Activated T-helper 1 cell treated with Interleukin-2 at 50 U/mL for 16 hours (primary cell): Measurements from ENCODE around the gene HSPB9.

Experiments used
- DNase-seq: peaks from one replicate; pipeline ENCODE4 v3.0.0-alpha.2; 2020; ENCODE audit warnings: low read depth

HSPB9 gene

GRCh38 chr17:42101513-42102292 lies 20.9 kb upstream of the HSPB9 start:
- DNase-seq, result peak; percentile 32

- no peak for DNase-seq
Observed at GRCh38 chr17:42103221-42103954, 19.2 kb upstream of the HSPB9 start.

GRCh38 chr17:42104264-42104663 lies 18.3 kb upstream of the HSPB9 start:
- no peak for DNase-seq

- DNase-seq, result no peak
Observed at GRCh38 chr17:42106009-42106408, 16.6 kb upstream of the HSPB9 start.

GRCh38 chr17:42107124-42107523 lies 15.5 kb upstream of the HSPB9 start:
- DNase-seq, result no peak

- DNase-seq, result peak; percentile 92
Observed at GRCh38 chr17:42107597-42108576, 14.7 kb upstream of the HSPB9 start.

- no peak for DNase-seq
Observed at GRCh38 chr17:42109086-42109485, 13.5 kb upstream of the HSPB9 start.

- no peak for DNase-seq
Observed at GRCh38 chr17:42110301-42111264, 12.0 kb upstream of the HSPB9 start.

- DNase-seq, result no peak
Observed at GRCh38 chr17:42111265-42111636, 11.4 kb upstream of the HSPB9 start.

GRCh38 chr17:42111871-42112551 lies 10.6 kb upstream of the HSPB9 start:
- DNase-seq, result no peak

- peak; percentile 63 for DNase-seq
Observed at GRCh38 chr17:42112552-42113176, 9.9 kb upstream of the HSPB9 start, which contains the start of gene DHX58. DHX58 (minus strand) TSS chr17:42112714; CDS start chr17:42111892, 822 bp downstream.

GRCh38 chr17:42113293-42114069 lies 9.1 kb upstream of the HSPB9 start:
- DNase-seq, result no peak

GRCh38 chr17:42114118-42114517 lies 8.5 kb upstream of the HSPB9 start:
- DNase-seq, result no peak

GRCh38 chr17:42116705-42117396 lies 5.8 kb upstream of the HSPB9 start:
- peak; percentile 66 for DNase-seq

GRCh38 chr17:42117397-42118125 lies 5.0 kb upstream of the HSPB9 start:
- DNase-seq, result no peak

GRCh38 chr17:42118126-42118510 lies 4.5 kb upstream of the HSPB9 start:
- no peak for DNase-seq

GRCh38 chr17:42118545-42118944 lies 4.1 kb upstream of the HSPB9 start:
- DNase-seq, result no peak

- no peak for DNase-seq
Observed at GRCh38 chr17:42119301-42119700, 3.3 kb upstream of the HSPB9 start.
